Ovary (tissue), 9 donors: ENCODE measurements around the gene PRMT3. TPM values are rescaled to one million over a fixed set of nuclear protein-coding genes. Genes with fewer than 3 reads are reported as not detected.
"Not testable (repeated sequence)": the region's sequence is repeated elsewhere in the genome, so short reads cannot be mapped to it uniquely, and the experiment has no call there.

ENCODE experiments used
- DNase-seq, 5 donors: peaks; one replicate each; pipeline ENCODE4 v3.0.0-alpha.2; 2019 to 2020
- H3K27ac ChIP-seq, 2 donors: fragments of 200-600 bp; one replicate each; pipeline versions ENCODE4 v1.5.1 to v1.8.0; 2019 to 2022
- H3K27me3 ChIP-seq: fragments of 200-600 bp; one replicate; pipeline ENCODE4 v1.8.0; 2022
- H3K36me3 ChIP-seq: fragments of 200-600 bp; sonication (generic); one replicate; pipeline ENCODE4 v1.5.1; 2019
- H3K4me1 ChIP-seq: one replicate; pipeline ENCODE4 v1.8.1; 2013; ENCODE audit warnings: mild to moderate bottlenecking, moderate library complexity; ENCODE audit not compliant: insufficient read depth
- H3K4me3 ChIP-seq: fragments of 200-600 bp; sonication (generic); one replicate; pipeline ENCODE4 v1.5.1; 2017
- H3K9me3 ChIP-seq, 2 donors: fragments of 200-600 bp in 1 of 2; sonication (generic) in 1 of 2; one replicate each; pipeline versions ENCODE4 v1.5.1 to v1.8.1; 2013 to 2019; ENCODE audit warnings: mild to moderate bottlenecking in 1 of 2, moderate library complexity in 1 of 2
- CTCF ChIP-seq, 3 donors: fragments of 450-650 bp in 2 of 3; fragments of 200-600 bp in 1 of 3; IDR thresholded peaks; one replicate each; pipeline versions ENCODE4 v1.5.1 to v1.8.0; 2016 to 2022; ENCODE audit warnings: antibody characterized with exemption in 3 of 3, mild to moderate bottlenecking in 1 of 3
- EP300 ChIP-seq: sonication (generic); formaldehyde crosslinking; IDR thresholded peaks from one replicate; pipeline ENCODE4 v1.6.1; 2017; ENCODE audit warnings: antibody characterized with exemption
- POLR2A ChIP-seq: fragments of 450-650 bp; IDR thresholded peaks from one replicate; pipeline ENCODE4 v1.6.1; 2017; ENCODE audit warnings: antibody characterized with exemption, mild to moderate bottlenecking, moderate library complexity
- WGBS, 3 donors: extraction: QIAGEN DNeasy Blood & Tissue Kit in 1 of 3; methylation state at CpG; one replicate each; pipeline versions ENCODE4 v1.1.5 to v1.1.7; 2013 to 2017; 5-methylcytosine and 5-hydroxymethylcytosine counted together
- intact Hi-C, 4 donors: fragments of 100-400 bp; cut with DNase I; formaldehyde crosslinking; loops; one replicate each; pipeline versions ENCODE4 v1.11.0 to v1.15.1; 2022 to 2023
- polyA plus RNA-seq, 2 donors: library from polyadenylated mRNA; stranded (reverse); fragments of 200-250 nt in 1 of 2; fragments of 350-450 nt in 1 of 2; fragmentation: Illumina TruSeq in 1 of 2; extraction: RNeasy Lipid Tissue Mini Kit (QIAGEN cat#74804) in 1 of 2; gene quantifications; one replicate each; pipeline ENCODE4 v1.2.3, GENCODE V29; 2013 to 2014
- total RNA-seq, 7 donors: library from RNA; depleted of rRNA in 2 of 7; stranded (reverse); fragments of >200 nt in 2 of 7; fragmentation: NEBNext Ultra II Directional in 3 of 7; extraction: Animal tissue kit (Norgen Biotek cat#: 25700) in 3 of 7; gene quantifications; one replicate each; pipeline versions ENCODE4 v1.1.0 to v1.2.4, GENCODE V29; 2016 to 2023
- donor health status: DM: no; HTN: no; CAD: no; lungs with moderate emphysema.
- donor health status: DM: no; HTN: no; CAD: no.
- donor health status: Bipolar disorder and iron deficiency.
- donor health status: DM: yes; HTN: yes; CAD: no.
- donor health status: DM: no; HTN: no; CAD: no.
- donor health status: DM: yes; HTN: yes; CAD: no.

PRMT3 gene
- total and polyA plus RNA-seq, 9 donors: 8.5 to 21.2 (median 14.8) TPM

GRCh38 chr11:20364341-20364792 is 23.1 kb upstream of the PRMT3 start:
- no peaks in the 10 kb centered on the region for H3K36me3 ChIP-seq
- no peaks in the 10 kb centered on the region for H3K27me3 ChIP-seq
- H3K4me3 ChIP-seq: peak overlapping the region; percentile 74
- H3K9me3 ChIP-seq: no peaks in the 10 kb centered on the region
- WGBS, 3 donors: 36 to 48% (median 37%) methylated on average over 6 of the region's 6 CpGs
- no peak for TF ChIP-seq CTCF (IDR thresholded peaks at IDR 0.05)
- TF ChIP-seq EP300: no peak
- TF ChIP-seq POLR2A: no peak
- peak overlapping the region; percentile 71 to 78 for H3K27ac ChIP-seq
- DNase-seq: peak in 4 of 5 donors; percentile 21 to 37 (median 32)
- intact Hi-C loops: no loop called here
- H3K4me1 ChIP-seq: peaks cover 4% of the 10 kb centered on the region

- H3K36me3 ChIP-seq, intact Hi-C loops, H3K27me3 ChIP-seq, H3K27ac ChIP-seq, H3K4me3 ChIP-seq, H3K9me3 ChIP-seq, H3K4me1 ChIP-seq, DNase-seq: not testable (repeated sequence)
- WGBS, 3 donors: 96 to 97% (median 96%) methylated on average over 6 of the region's 6 CpGs
Observed at GRCh38 chr11:20365465-20365864, 22.1 kb upstream of the PRMT3 start.

- no peaks in the 10 kb centered on the region for H3K36me3 ChIP-seq
- TF ChIP-seq POLR2A (no peak), EP300 (no peak), CTCF (IDR thresholded peaks at IDR 0.05) (no peak)
- intact Hi-C loops: no loop called here
- H3K27ac ChIP-seq: peak overlapping the region in 1 of 2 donors; percentile 38
- no peak overlapping the region for H3K4me3 ChIP-seq
- no peaks in the 10 kb centered on the region for H3K27me3 ChIP-seq
- peaks cover 4% of the 10 kb centered on the region for H3K4me1 ChIP-seq
- 42 to 56% (median 45%) methylated on average over 9 of the region's 9 CpGs for WGBS, 3 donors
- H3K9me3 ChIP-seq: no peaks in the 10 kb centered on the region
- peak; percentile 45 to 65 (median 47) for DNase-seq
Observed at GRCh38 chr11:20367313-20367948, 20.1 kb upstream of the PRMT3 start.

- Histone ChIP-seq H3K27ac (no peak overlapping the region), H3K27me3 (no peaks in the 10 kb centered on the region), H3K36me3 (no peaks in the 10 kb centered on the region), H3K4me1 (peaks cover 4% of the 10 kb centered on the region), H3K4me3 (no peak overlapping the region), H3K9me3 (no peaks in the 10 kb centered on the region)
- TF ChIP-seq CTCF (IDR thresholded peaks at IDR 0.05) (no peak), POLR2A (no peak), EP300 (no peak)
- intact Hi-C loops: no loop called here
- no peak for DNase-seq
Observed at GRCh38 chr11:20368438-20368837, 19.1 kb upstream of the PRMT3 start.

- Histone ChIP-seq H3K4me3 (no peak overlapping the region), H3K4me1 (no peaks in the 10 kb centered on the region), H3K9me3 (no peaks in the 10 kb centered on the region), H3K27ac (no peak overlapping the region), H3K36me3 (no peaks in the 10 kb centered on the region), H3K27me3 (no peaks in the 10 kb centered on the region)
- TF ChIP-seq POLR2A: no peak
- no peak for TF ChIP-seq EP300
- no peak for TF ChIP-seq CTCF (IDR thresholded peaks at IDR 0.05)
- intact Hi-C loops: no loop called here
- no peak for DNase-seq
Observed at GRCh38 chr11:20369826-20370225, 17.7 kb upstream of the PRMT3 start.
